Neural progenitor cell (in vitro differentiated cells): ENCODE results near the gene SKOR1. TPM values are rescaled to one million over a fixed set of nuclear protein-coding genes. Genes with fewer than 3 reads are reported as not detected.
A peak's percentile ranks its signal among the peaks of the same experiment; 100 is the strongest.

Experiments
- DNase-seq: peaks from one replicate; pipeline ENCODE4 v3.0.0-alpha.2; 2016; ENCODE audit warnings: low spot score
- H2AFZ ChIP-seq: fragments of 200-600 bp; sonication (generic); replicated peaks from 2 replicates; pipeline ENCODE4 v1.6.1; 2016; ENCODE audit warnings: antibody characterized with exemption
- H3F3A ChIP-seq: fragments of 200-600 bp; sonication (generic); 2 replicates; pipeline ENCODE4 v1.6.1; 2016; ENCODE audit warnings: antibody characterized with exemption, low read depth
- H3K27ac ChIP-seq: fragments of 200-600 bp; sonication (generic); 2 replicates; pipeline ENCODE4 v1.5.1; 2016; ENCODE audit warnings: mild to moderate bottlenecking
- H3K27me3 ChIP-seq: fragments of 200-600 bp; sonication (generic); 2 replicates; pipeline ENCODE4 v1.6.1; 2016; ENCODE audit warnings: mild to moderate bottlenecking, moderate library complexity
- H3K36me3 ChIP-seq: fragments of 200-600 bp; sonication (generic); 2 replicates; pipeline ENCODE4 v1.5.1; 2016
- H3K4me1 ChIP-seq: fragments of 200-600 bp; sonication (generic); 2 replicates; pipeline ENCODE4 v1.6.1; 2016; ENCODE audit warnings: mixed run types
- H3K4me2 ChIP-seq: fragments of 200-600 bp; sonication (generic); 2 replicates; pipeline ENCODE4 v1.6.1; 2016
- H3K4me3 ChIP-seq: fragments of 200-600 bp; sonication (generic); 2 replicates; pipeline ENCODE4 v1.5.1; 2016
- H3K79me2 ChIP-seq: fragments of 200-600 bp; sonication (generic); 2 replicates; pipeline ENCODE4 v1.6.1; 2016; ENCODE audit warnings: low read depth
- H3K9ac ChIP-seq: fragments of 200-600 bp; sonication (generic); 2 replicates; pipeline ENCODE4 v1.6.1; 2016
- H3K9me3 ChIP-seq: fragments of 200-600 bp; sonication (generic); 2 replicates; pipeline ENCODE4 v1.5.1; 2016; ENCODE audit warnings: low read depth
- H4K20me1 ChIP-seq: fragments of 200-600 bp; sonication (generic); 2 replicates; pipeline ENCODE4 v1.6.1; 2016; ENCODE audit warnings: low read depth
- H3K27ac Mint-ChIP-seq: 3 replicates; pipeline ENCODE4 v1.8.0; 2021; ENCODE audit warnings: mixed read lengths
- H3K27me3 Mint-ChIP-seq: 2 replicates; pipeline ENCODE4 v1.8.0; 2022; ENCODE audit warnings: low read depth, mild to moderate bottlenecking, inconsistent platforms, moderate library complexity, mixed read lengths; ENCODE audit not compliant: insufficient read depth
- H3K36me3 Mint-ChIP-seq: 3 replicates; pipeline ENCODE4 v1.8.0; 2021; ENCODE audit warnings: mixed read lengths
- H3K4me1 Mint-ChIP-seq: 3 replicates; pipeline ENCODE4 v1.8.0; 2021; ENCODE audit warnings: mixed read lengths
- H3K4me3 Mint-ChIP-seq: 3 replicates; pipeline ENCODE4 v1.8.0; 2021; ENCODE audit warnings: mild to moderate bottlenecking, moderate library complexity, mixed read lengths
- H3K9me3 Mint-ChIP-seq: 3 replicates; pipeline ENCODE4 v1.8.0; 2020; ENCODE audit warnings: mixed read lengths
- EZH2 ChIP-seq: fragments of 200-600 bp; sonication (generic); IDR thresholded peaks from 2 replicates; pipeline ENCODE4 v1.6.1; 2017; ENCODE audit warnings: antibody characterized with exemption, mild to moderate bottlenecking, moderate library complexity
- EZH2phosphoT487 ChIP-seq: fragments of 200-600 bp; sonication (generic); IDR thresholded peaks from 2 replicates; pipeline ENCODE4 v1.6.1; 2017; ENCODE audit warnings: antibody characterized with exemption
- total RNA-seq: library from RNA; depleted of rRNA; stranded (reverse); fragments of >200 nt; gene quantifications from 2 replicates; pipeline ENCODE4 v1.2.3, GENCODE V29; 2015; ENCODE audit warnings: low replicate concordance
- TF ChIP-seq, protein P1 (sequence below): fragments of 200-600 bp; sonication (generic); IDR thresholded peaks from 2 replicates; pipeline ENCODE4 v1.5.1; 2017; ENCODE audit warnings: antibody characterized with exemption, mild to moderate bottlenecking

SKOR1 gene
- total RNA-seq, 1 donor from 2014 or later, result 0.51 TPM

DNA sequence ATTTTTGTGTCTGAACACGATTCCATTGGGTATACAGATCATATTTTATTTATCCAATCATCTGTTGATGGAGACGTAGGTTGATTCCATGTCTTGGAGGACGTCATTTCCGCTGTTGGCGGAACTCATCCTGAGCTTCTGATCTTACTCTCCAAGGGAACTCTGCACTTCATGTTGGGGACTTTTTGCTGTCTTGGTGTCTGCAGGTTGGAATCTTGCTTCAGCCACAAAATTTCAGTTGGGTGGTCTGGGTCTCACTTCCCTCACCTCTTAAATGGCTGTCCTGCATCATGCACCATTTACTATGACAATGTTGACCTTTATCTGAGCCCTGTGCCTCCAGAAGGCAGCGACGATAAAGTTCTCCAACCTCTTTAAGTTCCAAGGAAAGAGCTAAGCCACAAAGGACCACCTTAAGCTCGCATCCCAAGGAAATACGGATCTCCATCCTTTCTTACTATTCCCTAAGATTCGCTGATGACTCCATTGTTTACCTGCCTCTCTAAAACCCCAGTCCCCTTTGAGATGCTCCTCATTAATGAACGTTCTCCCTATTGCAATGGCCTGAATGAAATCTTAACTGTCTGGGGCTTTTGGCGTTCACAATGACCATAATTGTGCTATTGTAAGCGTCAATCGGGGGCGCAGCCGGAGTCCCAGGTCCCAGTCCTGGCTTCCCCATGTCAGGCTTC is 37.6 kb downstream of the SKOR1 start:
- no peak overlapping the region for H3K4me3 ChIP-seq
- H2AFZ ChIP-seq, result peak overlapping the region; percentile 95
- H3K27ac ChIP-seq, result no peak overlapping the region
- no peaks in the 10 kb centered on the region for H3K36me3 ChIP-seq
- H3K36me3 Mint-ChIP-seq, result no peaks in the 10 kb centered on the region
- H3K9me3 Mint-ChIP-seq, result no peaks in the 10 kb centered on the region
- H3K9me3 ChIP-seq, result no peaks in the 10 kb centered on the region
- peak overlapping the region; percentile 15 for H3K4me3 Mint-ChIP-seq
- peaks cover 43% of the 10 kb centered on the region for H3K4me1 Mint-ChIP-seq
- peaks cover 26% of the 10 kb centered on the region for H3K4me1 ChIP-seq
- no peak for DNase-seq
- no peaks in the 10 kb centered on the region for H4K20me1 ChIP-seq
- TF ChIP-seq, protein P1, sequence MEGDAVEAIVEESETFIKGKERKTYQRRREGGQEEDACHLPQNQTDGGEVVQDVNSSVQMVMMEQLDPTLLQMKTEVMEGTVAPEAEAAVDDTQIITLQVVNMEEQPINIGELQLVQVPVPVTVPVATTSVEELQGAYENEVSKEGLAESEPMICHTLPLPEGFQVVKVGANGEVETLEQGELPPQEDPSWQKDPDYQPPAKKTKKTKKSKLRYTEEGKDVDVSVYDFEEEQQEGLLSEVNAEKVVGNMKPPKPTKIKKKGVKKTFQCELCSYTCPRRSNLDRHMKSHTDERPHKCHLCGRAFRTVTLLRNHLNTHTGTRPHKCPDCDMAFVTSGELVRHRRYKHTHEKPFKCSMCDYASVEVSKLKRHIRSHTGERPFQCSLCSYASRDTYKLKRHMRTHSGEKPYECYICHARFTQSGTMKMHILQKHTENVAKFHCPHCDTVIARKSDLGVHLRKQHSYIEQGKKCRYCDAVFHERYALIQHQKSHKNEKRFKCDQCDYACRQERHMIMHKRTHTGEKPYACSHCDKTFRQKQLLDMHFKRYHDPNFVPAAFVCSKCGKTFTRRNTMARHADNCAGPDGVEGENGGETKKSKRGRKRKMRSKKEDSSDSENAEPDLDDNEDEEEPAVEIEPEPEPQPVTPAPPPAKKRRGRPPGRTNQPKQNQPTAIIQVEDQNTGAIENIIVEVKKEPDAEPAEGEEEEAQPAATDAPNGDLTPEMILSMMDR, result no peak
- TF ChIP-seq EZH2 (no peak), EZH2phosphoT487 (no peak)
- H3K27me3 ChIP-seq, result no peaks in the 10 kb centered on the region
- H3F3A ChIP-seq, result peaks cover 43% of the 10 kb centered on the region
- peak overlapping the region; percentile 69 for H3K4me2 ChIP-seq
- H3K9ac ChIP-seq, result no peak overlapping the region
- H3K27me3 Mint-ChIP-seq, result peaks cover 24% of the 10 kb centered on the region
- H3K79me2 ChIP-seq, result no peaks in the 10 kb centered on the region
- H3K27ac Mint-ChIP-seq, result peak overlapping the region; percentile 47

DNA sequence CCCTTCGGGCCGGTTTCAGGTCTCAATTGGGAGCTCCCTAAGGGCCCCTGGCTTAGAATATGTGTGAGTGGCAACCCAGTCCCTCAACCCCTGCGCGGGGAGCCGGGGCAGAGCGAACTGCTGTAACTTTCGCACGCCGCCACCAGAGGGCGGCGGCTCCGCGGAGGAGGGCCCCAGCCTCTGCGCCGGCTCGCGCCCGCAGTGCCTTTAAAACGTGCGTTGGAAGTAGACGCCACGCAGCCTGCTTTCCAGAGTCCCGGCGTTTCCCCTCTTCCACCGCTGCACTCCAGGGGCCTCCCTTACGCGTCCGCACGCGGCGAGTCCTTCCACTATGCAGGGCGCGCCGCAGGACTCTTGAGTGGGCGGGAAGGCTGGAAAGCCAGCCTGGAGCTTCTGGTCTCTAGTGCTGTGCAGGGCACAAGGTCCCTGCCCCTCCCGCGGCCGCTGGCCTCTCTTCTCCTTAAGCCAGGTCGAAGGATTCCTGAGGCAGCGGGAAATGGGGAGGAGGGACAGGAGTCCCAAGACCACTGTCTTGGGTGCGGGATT is 38.2 kb downstream of the SKOR1 start:
- Histone ChIP-seq H4K20me1 (no peaks in the 10 kb centered on the region), H3K9ac (no peak overlapping the region), H3K4me2 (peak overlapping the region; percentile 69), H3K27me3 (no peaks in the 10 kb centered on the region), H3F3A (peaks cover 43% of the 10 kb centered on the region), H3K27ac (no peak overlapping the region), H3K4me1 (peaks cover 26% of the 10 kb centered on the region), H3K36me3 (no peaks in the 10 kb centered on the region), H3K79me2 (no peaks in the 10 kb centered on the region), H3K9me3 (no peaks in the 10 kb centered on the region), H2AFZ (peak overlapping the region; percentile 97), H3K4me3 (peak overlapping the region; percentile 30)
- peak; percentile 93 for DNase-seq
- peak overlapping the region; percentile 47 for H3K27ac Mint-ChIP-seq
- H3K4me1 Mint-ChIP-seq, result peaks cover 39% of the 10 kb centered on the region
- H3K4me3 Mint-ChIP-seq, result peak overlapping the region; percentile 15
- no peaks in the 10 kb centered on the region for H3K9me3 Mint-ChIP-seq
- peaks cover 24% of the 10 kb centered on the region for H3K27me3 Mint-ChIP-seq
- H3K36me3 Mint-ChIP-seq, result no peaks in the 10 kb centered on the region
- TF ChIP-seq EZH2phosphoT487 (no peak), EZH2 (peak; percentile 32)
- TF ChIP-seq, protein P1, result peak; percentile 85

DNA sequence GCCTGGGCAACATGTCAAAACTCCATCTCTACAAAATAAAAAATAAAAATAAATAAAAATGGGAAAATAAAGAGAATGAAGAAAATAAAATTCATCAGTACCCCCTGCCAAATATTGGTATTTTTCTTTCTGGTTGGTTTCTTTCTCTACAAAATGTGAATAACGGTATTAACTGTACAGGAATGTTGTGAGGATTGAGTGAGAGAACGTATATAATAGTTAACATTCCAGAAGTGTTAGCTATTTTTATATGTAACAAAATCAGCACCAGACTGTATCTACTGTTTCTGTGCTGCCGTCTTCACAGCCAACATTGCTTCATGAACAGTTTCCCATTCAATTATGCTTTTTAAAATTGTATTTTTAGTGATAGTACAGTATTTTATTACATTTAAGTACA is 40.0 kb downstream of the SKOR1 start:
- H2AFZ ChIP-seq, result no peak overlapping the region
- no peak for DNase-seq
- H3K79me2 ChIP-seq, result no peaks in the 10 kb centered on the region
- H3K4me3 ChIP-seq, result no peak overlapping the region
- Mint-ChIP-seq H3K4me3 (no peak overlapping the region), H3K36me3 (no peaks in the 10 kb centered on the region), H3K27me3 (peaks cover 20% of the 10 kb centered on the region), H3K27ac (peak overlapping the region; percentile 62), H3K4me1 (peaks cover 29% of the 10 kb centered on the region), H3K9me3 (peaks cover 11% of the 10 kb centered on the region)
- H3K9me3 ChIP-seq, result no peaks in the 10 kb centered on the region
- peaks cover 43% of the 10 kb centered on the region for H3F3A ChIP-seq
- H4K20me1 ChIP-seq, result no peaks in the 10 kb centered on the region
- no peaks in the 10 kb centered on the region for H3K27me3 ChIP-seq
- TF ChIP-seq, protein P1, result no peak
- TF ChIP-seq EZH2 (no peak), EZH2phosphoT487 (no peak)
- H3K36me3 ChIP-seq, result no peaks in the 10 kb centered on the region
- peak overlapping the region; percentile 60 for H3K4me2 ChIP-seq
- H3K27ac ChIP-seq, result peak overlapping the region; percentile 77
- peaks cover 26% of the 10 kb centered on the region for H3K4me1 ChIP-seq
- no peak overlapping the region for H3K9ac ChIP-seq
